Measurements from ENCODE around the gene RBM7.

DNA sequence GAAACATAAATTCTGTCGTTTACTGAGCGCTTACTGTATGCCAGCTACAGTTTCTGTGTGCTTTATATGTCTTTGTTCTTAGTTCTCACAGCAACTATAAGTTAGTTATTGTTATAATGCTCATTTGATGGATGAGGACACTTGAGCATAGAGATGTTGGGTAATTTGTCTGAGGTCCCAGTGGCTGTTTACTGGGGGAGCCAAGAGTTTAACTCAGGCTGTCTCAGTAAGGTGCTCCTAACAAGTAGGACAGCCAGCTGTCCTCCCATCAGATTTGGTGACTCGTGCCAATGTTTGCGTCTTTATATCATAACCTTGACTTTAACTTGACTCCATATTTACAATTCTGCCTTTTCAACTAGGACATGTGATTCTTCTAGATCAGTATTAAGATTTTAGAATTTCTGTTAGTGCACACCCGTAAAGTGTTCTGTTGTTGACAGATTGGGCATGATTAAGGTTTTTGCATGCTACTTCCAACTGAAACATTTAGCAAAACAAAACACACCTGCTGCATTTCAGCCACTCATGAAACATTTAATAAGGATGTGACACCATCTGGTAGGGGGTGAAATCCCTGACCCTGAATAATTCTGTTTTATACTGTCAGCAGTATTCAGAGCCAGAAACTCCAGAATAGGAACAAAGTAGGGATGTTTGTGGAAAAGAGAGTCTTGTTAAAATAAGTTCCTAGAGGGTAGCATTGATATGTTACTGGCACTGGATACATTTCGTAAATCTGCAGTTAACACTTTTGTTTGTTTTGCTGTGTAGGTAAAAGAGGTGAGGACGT lies 40.7 kb downstream of the RBM7 start:
- TF ChIP-seq POLR2A (IDR thresholded peaks at IDR 0.05): no peak
- TF ChIP-seq, protein P1, sequence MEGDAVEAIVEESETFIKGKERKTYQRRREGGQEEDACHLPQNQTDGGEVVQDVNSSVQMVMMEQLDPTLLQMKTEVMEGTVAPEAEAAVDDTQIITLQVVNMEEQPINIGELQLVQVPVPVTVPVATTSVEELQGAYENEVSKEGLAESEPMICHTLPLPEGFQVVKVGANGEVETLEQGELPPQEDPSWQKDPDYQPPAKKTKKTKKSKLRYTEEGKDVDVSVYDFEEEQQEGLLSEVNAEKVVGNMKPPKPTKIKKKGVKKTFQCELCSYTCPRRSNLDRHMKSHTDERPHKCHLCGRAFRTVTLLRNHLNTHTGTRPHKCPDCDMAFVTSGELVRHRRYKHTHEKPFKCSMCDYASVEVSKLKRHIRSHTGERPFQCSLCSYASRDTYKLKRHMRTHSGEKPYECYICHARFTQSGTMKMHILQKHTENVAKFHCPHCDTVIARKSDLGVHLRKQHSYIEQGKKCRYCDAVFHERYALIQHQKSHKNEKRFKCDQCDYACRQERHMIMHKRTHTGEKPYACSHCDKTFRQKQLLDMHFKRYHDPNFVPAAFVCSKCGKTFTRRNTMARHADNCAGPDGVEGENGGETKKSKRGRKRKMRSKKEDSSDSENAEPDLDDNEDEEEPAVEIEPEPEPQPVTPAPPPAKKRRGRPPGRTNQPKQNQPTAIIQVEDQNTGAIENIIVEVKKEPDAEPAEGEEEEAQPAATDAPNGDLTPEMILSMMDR (IDR thresholded peaks at IDR 0.05): no peak
